Endothelial cell of umbilical vein (primary cell): ENCODE measurements around the gene CERCAM. TPM values are rescaled to one million over a fixed set of nuclear protein-coding genes. Genes with fewer than 3 reads are reported as not detected.

Source experiments
- BruUV-seq: library from RNA; stranded (reverse); fragments of 400-500 nt; replicated peaks from 2 replicates; lab custom pipeline; 2021; lab: Mats Ljungman, UMichigan
- CTCF ChIA-PET: fragments of 300-600, 350-600 bp; sonication (Branson Sonifier 250); formaldehyde crosslinking; loops from one replicate; lab custom pipeline; 2021; ENCODE audit warnings: antibody characterized with exemption, inconsistent platforms; lab: Charles Lee
- POLR2A ChIA-PET: fragments of 300-600, 350-600 bp; sonication (Branson Sonifier 250); formaldehyde crosslinking; loops from one replicate; lab custom pipeline; 2021; ENCODE audit warnings: antibody characterized with exemption, inconsistent platforms; lab: Charles Lee
- DNase-seq: peaks from one replicate; pipeline ENCODE4 v3.0.0-alpha.2; 2011; ENCODE audit warnings: low read depth, low spot score
- FAIRE-seq: peaks from 2 replicates; lab custom pipeline; 2011; peaks lifted over from hg19 to GRCh38; lab: Jason Lieb, UNC
- H2AFZ ChIP-seq: 2 replicates; pipeline ENCODE4 v1.6.0; 2012; ENCODE audit warnings: low read depth, low read length, control low read depth, inconsistent platforms
- H3K27ac ChIP-seq: 2 replicates; pipeline ENCODE4 v1.5.1; 2011; ENCODE audit warnings: low read depth, mild to moderate bottlenecking, control low read depth, low read length, moderate library complexity; ENCODE audit not compliant: insufficient read depth
- H3K27me3 ChIP-seq, 2 experiments: 2 replicates each; pipeline versions ENCODE4 v1.6.0 to v1.6.1; 2011; ENCODE audit warnings: low read length in 2 of 2, mixed read lengths in 1 of 2; ENCODE audit not compliant: control insufficient read depth in 2 of 2, insufficient read depth in 2 of 2
- H3K36me3 ChIP-seq, 2 experiments: 2 replicates in 1 of 2; 3 replicates in 1 of 2; pipeline ENCODE4 v1.5.1; 2011; ENCODE audit warnings: low read length in 2 of 2, mild to moderate bottlenecking in 1 of 2, moderate library complexity in 1 of 2; ENCODE audit not compliant: control insufficient read depth in 2 of 2, insufficient read depth in 2 of 2; ENCODE audit errors: extremely low read depth in 1 of 2
- H3K4me1 ChIP-seq: 3 replicates; pipeline ENCODE4 v1.5.1; 2011; ENCODE audit warnings: mild to moderate bottlenecking, low read length; ENCODE audit not compliant: control insufficient read depth, insufficient read depth; ENCODE audit errors: extremely low read depth
- H3K4me2 ChIP-seq: 2 replicates; pipeline ENCODE4 v1.6.1; 2011; ENCODE audit warnings: low read length, control low read depth, mixed read lengths; ENCODE audit not compliant: insufficient read depth
- H3K4me3 ChIP-seq, 3 experiments: fragments of 200-600 bp in 1 of 3; sonication (generic), shearing (Covaris generic) in 1 of 3; replicated peaks in 1 of 3; 2 replicates each; pipeline ENCODE4 v1.5.1; 2011 to 2016; ENCODE audit warnings: control low read depth in 3 of 3, low read length in 3 of 3, mild to moderate bottlenecking in 2 of 3, inconsistent platforms in 1 of 3, low read depth in 1 of 3, moderate library complexity in 1 of 3; ENCODE audit not compliant: insufficient read depth in 1 of 3
- H3K79me2 ChIP-seq: 2 replicates; pipeline ENCODE4 v1.6.0; 2012; ENCODE audit warnings: low read length, inconsistent platforms; ENCODE audit not compliant: control insufficient read depth, insufficient read depth
- H3K9ac ChIP-seq: replicated peaks from 2 replicates; pipeline ENCODE3; 2011; ENCODE audit warnings: low read length, control low read depth; ENCODE audit not compliant: insufficient read depth; ENCODE audit errors: extremely low read depth
- H3K9me1 ChIP-seq: replicated peaks from 3 replicates; pipeline ENCODE4 v1.6.0; 2011; ENCODE audit warnings: mild to moderate bottlenecking, low read length; ENCODE audit not compliant: control insufficient read depth, insufficient read depth; ENCODE audit errors: extremely low read depth
- H3K9me3 ChIP-seq: replicated peaks from 2 replicates; pipeline ENCODE4 v1.5.1; 2012; ENCODE audit warnings: low read length, inconsistent platforms; ENCODE audit not compliant: control insufficient read depth, insufficient read depth
- H4K20me1 ChIP-seq: replicated peaks from 2 replicates; pipeline ENCODE3; 2011; ENCODE audit warnings: mild to moderate bottlenecking, low read length; ENCODE audit not compliant: control insufficient read depth, insufficient read depth; ENCODE audit errors: extremely low read depth
- EZH2 ChIP-seq: IDR thresholded peaks from 2 replicates; pipeline ENCODE4 v1.6.1; 2012; ENCODE audit warnings: borderline replicate concordance, low read depth, mild to moderate bottlenecking, moderate library complexity, low read length, inconsistent platforms; ENCODE audit not compliant: severe bottlenecking
- FOS ChIP-seq: IDR thresholded peaks from 2 replicates; pipeline ENCODE4 v1.6.1; 2011; ENCODE audit warnings: mild to moderate bottlenecking, low read length, moderate library complexity, borderline replicate concordance; ENCODE audit not compliant: insufficient read depth
- GATA2 ChIP-seq: IDR thresholded peaks from 2 replicates; pipeline ENCODE4 v1.7.0; 2011; ENCODE audit warnings: low read depth, mild to moderate bottlenecking, moderate library complexity, mixed read lengths, low read length; ENCODE audit not compliant: insufficient read length, insufficient read depth
- JUN ChIP-seq: IDR thresholded peaks from 2 replicates; pipeline ENCODE4 v1.6.1; 2011; ENCODE audit warnings: borderline replicate concordance, low read depth; ENCODE audit not compliant: insufficient read length, insufficient read depth
- MYC ChIP-seq: IDR thresholded peaks from one replicate; pipeline ENCODE4 v1.6.1; 2011; ENCODE audit warnings: mild to moderate bottlenecking, low read depth, low read length
- POLR2A ChIP-seq: IDR thresholded peaks from 2 replicates; pipeline ENCODE4 v1.6.1; 2012; ENCODE audit warnings: low read depth, mild to moderate bottlenecking, control low read depth, low read length
- POLR2AphosphoS5 ChIP-seq: IDR thresholded peaks from 2 replicates; pipeline ENCODE4 v1.6.1; 2012; ENCODE audit warnings: low read depth, mild to moderate bottlenecking, control low read depth, low read length, moderate library complexity; ENCODE audit not compliant: insufficient read depth
- dilution Hi-C: fragments of 300-500 bp; cut with MboI; formaldehyde crosslinking; loops from one replicate; pipeline ENCODE4 v1.15.0; 2019; ENCODE audit warnings: low sequenced_read_pairs; ENCODE audit not compliant: extremely low pct_ligation_motif_present
- intact Hi-C: fragments of 100-400 bp; cut with micrococcal nuclease; formaldehyde crosslinking; loops from one replicate; pipeline ENCODE4 v1.10.0; 2022
- polyA plus RNA-seq, 4 experiments: library from polyadenylated mRNA; depleted of rRNA in 3 of 4; stranded (reverse) in 3 of 4; unstranded in 1 of 4; fragments of >200 nt; gene quantifications; 2 replicates each; pipeline versions ENCODE4 v1.2.1 to v1.2.3, GENCODE V29; 2011 to 2012; ENCODE audit warnings: missing spikeins in 1 of 4
- total RNA-seq: library from RNA; stranded (reverse); gene quantifications from 2 replicates; pipeline ENCODE4 v1.2.3, GENCODE V29; 2021
- TF ChIP-seq, protein P1 (sequence below), 2 donors: IDR thresholded peaks; 1 replicate in 1 of 2; 2 replicates in 1 of 2; pipeline ENCODE4 v1.5.1; 2011; ENCODE audit warnings: low read length in 2 of 2, mild to moderate bottlenecking in 2 of 2, moderate library complexity in 2 of 2, control low read depth in 1 of 2, inconsistent platforms in 1 of 2, low read depth in 1 of 2; ENCODE audit not compliant: insufficient read depth in 1 of 2; ENCODE audit errors: extremely low read depth in 1 of 2
- TF ChIP-seq, protein P2 (sequence below): IDR thresholded peaks from 2 replicates; pipeline ENCODE4 v1.6.1; 2011; ENCODE audit not compliant: insufficient read depth, insufficient read length

CERCAM gene
- total and polyA plus RNA-seq, 2 donors (not counting 3 experiments of a cell fraction or from before 2014, with no cell fraction given), result 47.9 to 77.8 TPM

DNA sequence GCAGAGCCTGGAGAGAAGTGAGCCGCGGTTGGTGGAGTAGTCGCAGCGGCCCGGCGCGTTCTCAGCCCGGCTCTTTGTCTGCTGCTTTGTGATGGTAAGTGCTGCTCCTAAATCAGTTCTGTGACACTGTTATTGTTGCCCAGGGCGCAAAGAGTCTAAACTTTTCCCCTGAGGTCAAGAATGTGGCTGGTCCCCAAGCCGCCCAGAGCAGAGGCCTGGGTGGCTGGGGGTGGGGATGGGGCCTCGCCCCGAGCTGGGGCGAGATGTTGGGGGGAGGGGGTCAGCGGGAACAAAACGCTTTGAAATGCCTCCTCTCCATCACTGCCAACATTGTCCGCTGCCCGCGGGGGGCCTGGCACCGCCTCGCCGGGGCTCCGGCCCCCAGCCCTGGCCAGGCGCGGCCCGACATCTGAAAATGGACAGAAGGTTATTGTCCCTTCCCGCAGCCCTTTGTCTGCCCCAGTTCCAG is 11.7 kb upstream of the CERCAM start:
- CTCF ChIA-PET, result interaction anchor here (1.4 to 7.4 kb wide), 4 partner anchors 11 to 47 kb away, joined by 6 to 108 read pairs (median 20); partner anchors contain the start of gene CERCAM
- TF ChIP-seq FOS, result no peak
- TF ChIP-seq, protein P1, sequence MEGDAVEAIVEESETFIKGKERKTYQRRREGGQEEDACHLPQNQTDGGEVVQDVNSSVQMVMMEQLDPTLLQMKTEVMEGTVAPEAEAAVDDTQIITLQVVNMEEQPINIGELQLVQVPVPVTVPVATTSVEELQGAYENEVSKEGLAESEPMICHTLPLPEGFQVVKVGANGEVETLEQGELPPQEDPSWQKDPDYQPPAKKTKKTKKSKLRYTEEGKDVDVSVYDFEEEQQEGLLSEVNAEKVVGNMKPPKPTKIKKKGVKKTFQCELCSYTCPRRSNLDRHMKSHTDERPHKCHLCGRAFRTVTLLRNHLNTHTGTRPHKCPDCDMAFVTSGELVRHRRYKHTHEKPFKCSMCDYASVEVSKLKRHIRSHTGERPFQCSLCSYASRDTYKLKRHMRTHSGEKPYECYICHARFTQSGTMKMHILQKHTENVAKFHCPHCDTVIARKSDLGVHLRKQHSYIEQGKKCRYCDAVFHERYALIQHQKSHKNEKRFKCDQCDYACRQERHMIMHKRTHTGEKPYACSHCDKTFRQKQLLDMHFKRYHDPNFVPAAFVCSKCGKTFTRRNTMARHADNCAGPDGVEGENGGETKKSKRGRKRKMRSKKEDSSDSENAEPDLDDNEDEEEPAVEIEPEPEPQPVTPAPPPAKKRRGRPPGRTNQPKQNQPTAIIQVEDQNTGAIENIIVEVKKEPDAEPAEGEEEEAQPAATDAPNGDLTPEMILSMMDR (IDR thresholded peaks at IDR 0.05; ENCODE audit: extremely low read depth in 1 of 2, insufficient read depth in 1 of 2, low read depth in 1 of 2, low read length in 2 of 2), result no peak
- no peak for TF ChIP-seq GATA2
- TF ChIP-seq MYC, result no peak
- TF ChIP-seq, protein P2, sequence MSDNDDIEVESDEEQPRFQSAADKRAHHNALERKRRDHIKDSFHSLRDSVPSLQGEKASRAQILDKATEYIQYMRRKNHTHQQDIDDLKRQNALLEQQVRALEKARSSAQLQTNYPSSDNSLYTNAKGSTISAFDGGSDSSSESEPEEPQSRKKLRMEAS, result no peak
- no peak for TF ChIP-seq EZH2
- no peak for TF ChIP-seq JUN
- no peak for TF ChIP-seq POLR2AphosphoS5
- no peak for TF ChIP-seq POLR2A
- H3K9me1 ChIP-seq, result no peaks in the 10 kb centered on the region
- POLR2A ChIA-PET, result no interaction called here
- H3K36me3 ChIP-seq, result no peaks in the 10 kb centered on the region
- dilution Hi-C loops (no loop called here), intact Hi-C loops (no loop called here)
- no peak overlapping the region for H3K4me2 ChIP-seq
- no peak overlapping the region for H3K27ac ChIP-seq
- H3K4me1 ChIP-seq, result no peaks in the 10 kb centered on the region
- H4K20me1 ChIP-seq, result no peaks in the 10 kb centered on the region
- no peak overlapping the region for H3K4me3 ChIP-seq
- no peaks in the 10 kb centered on the region for H3K79me2 ChIP-seq
- no peak overlapping the region for H3K9ac ChIP-seq
- no TSS peak for BruUV-seq
- DNase-seq (no peak), FAIRE-seq (no peak)
- H3K9me3 ChIP-seq, result no peaks in the 10 kb centered on the region
- H2AFZ ChIP-seq, result no peak overlapping the region
- H3K27me3 ChIP-seq, result peaks cover 0 to 2% of the 10 kb centered on the region in 2 experiments
